Upper lobe of left lung (tissue), 6 donors: ENCODE data around the gene NOM1. TPM values are rescaled to one million over a fixed set of nuclear protein-coding genes. Genes with fewer than 3 reads are reported as not detected.

Experiments used
- ATAC-seq, 2 donors: fragments of 200-7000 bp; cut with Tn5 transposase; one replicate each; pipeline ENCODE4 v1.9.1; 2022; ENCODE audit warnings: mild to moderate bottlenecking in 2 of 2, moderate library complexity in 2 of 2; ENCODE audit not compliant: low FRiP score in 2 of 2
- DNase-seq, 2 donors: peaks; one replicate each; pipeline ENCODE4 v3.0.0-alpha.2; 2019 to 2020
- H3K27ac ChIP-seq, 4 donors: fragments of 200-600 bp; sonication (generic); one replicate each; pipeline ENCODE4 v1.5.1; 2016 to 2019
- H3K27me3 ChIP-seq, 4 donors: fragments of 200-600 bp; sonication (generic); one replicate each; pipeline ENCODE4 v1.5.1; 2017 to 2019
- H3K36me3 ChIP-seq, 4 donors: fragments of 200-600 bp; sonication (generic); one replicate each; pipeline ENCODE4 v1.5.1; 2016 to 2019
- H3K4me1 ChIP-seq, 4 donors: fragments of 200-600 bp; sonication (generic); one replicate each; pipeline ENCODE4 v1.5.1; 2018 to 2019
- H3K4me3 ChIP-seq, 4 donors: fragments of 200-600 bp; sonication (generic); one replicate each; pipeline ENCODE4 v1.5.1; 2017 to 2019; ENCODE audit warnings: mild to moderate bottlenecking in 2 of 4, moderate library complexity in 1 of 4
- H3K9me3 ChIP-seq, 4 donors: fragments of 200-600 bp; sonication (generic); one replicate each; pipeline ENCODE4 v1.5.1; 2018 to 2019
- CTCF ChIP-seq, 6 experiments: fragments of 450-650 bp in 4 of 6; fragments of 200-600 bp in 2 of 6; sonication (generic) in 2 of 6; IDR thresholded peaks; one replicate each; pipeline ENCODE4 v1.5.1; 2016 to 2019; ENCODE audit warnings: antibody characterized with exemption in 6 of 6
- EP300 ChIP-seq, 4 donors: sonication (generic); formaldehyde crosslinking; IDR thresholded peaks; one replicate each; pipeline ENCODE4 v1.5.1; 2017; ENCODE audit warnings: antibody characterized with exemption in 4 of 4, control low read depth in 2 of 4
- POLR2A ChIP-seq, 4 donors: fragments of 450-650 bp; IDR thresholded peaks; one replicate each; pipeline ENCODE4 v1.5.1; 2016 to 2017; ENCODE audit warnings: antibody characterized with exemption in 4 of 4, mild to moderate bottlenecking in 2 of 4
- POLR2AphosphoS5 ChIP-seq, 2 donors: sonication (generic); formaldehyde crosslinking; IDR thresholded peaks; one replicate each; pipeline ENCODE4 v1.5.1; 2017; ENCODE audit warnings: antibody characterized with exemption in 2 of 2
- WGBS, 2 donors: methylation state at CpG; one replicate each; pipeline ENCODE4 v1.1.5; 2017 to 2018; 5-methylcytosine and 5-hydroxymethylcytosine counted together
- total RNA-seq, 6 donors: library from RNA; depleted of rRNA in 4 of 6; stranded (reverse); fragments of >200 nt in 4 of 6; gene quantifications; one replicate each; pipeline versions ENCODE4 v1.1.0 to v1.2.1, GENCODE V29; 2016 to 2021
- donor health status: DM: no; HTN: no; CAD: no; lungs with moderate emphysema.
- donor health status: DM: no; HTN: yes; CAD: no; lungs with severe emphysema.

NOM1 gene
- total RNA-seq, 6 donors from 2014 or later = 18.7 to 49.2 (median 22.8) TPM

GRCh38 chr7:157004521-157005455, 55.3 kb downstream of the NOM1 start:
- ATAC-seq (no peak), DNase-seq (peak in 1 of 2 donors; percentile 31)
- TF ChIP-seq POLR2AphosphoS5 (IDR thresholded peaks at IDR 0.05) = no peak
- TF ChIP-seq POLR2A (IDR thresholded peaks at IDR 0.05) = no peak
- no peak for TF ChIP-seq CTCF (IDR thresholded peaks at IDR 0.05)
- no peak for TF ChIP-seq EP300 (IDR thresholded peaks at IDR 0.05)
- WGBS, 2 donors = 7 to 13% methylated on average over 30 to 39 of the region's 56 CpGs
- Histone ChIP-seq H3K9me3 (no peaks in the 10 kb centered on the region), H3K27me3 (peaks cover 0 to 92% (median 50%) of the 10 kb centered on the region in 4 donors), H3K27ac (no peak overlapping the region), H3K4me1 (peaks cover 29 to 57% (median 34%) of the 10 kb centered on the region in 4 donors), H3K4me3 (peak overlapping the region in 1 of 4 donors; percentile 13), H3K36me3 (no peaks in the 10 kb centered on the region)

DNA sequence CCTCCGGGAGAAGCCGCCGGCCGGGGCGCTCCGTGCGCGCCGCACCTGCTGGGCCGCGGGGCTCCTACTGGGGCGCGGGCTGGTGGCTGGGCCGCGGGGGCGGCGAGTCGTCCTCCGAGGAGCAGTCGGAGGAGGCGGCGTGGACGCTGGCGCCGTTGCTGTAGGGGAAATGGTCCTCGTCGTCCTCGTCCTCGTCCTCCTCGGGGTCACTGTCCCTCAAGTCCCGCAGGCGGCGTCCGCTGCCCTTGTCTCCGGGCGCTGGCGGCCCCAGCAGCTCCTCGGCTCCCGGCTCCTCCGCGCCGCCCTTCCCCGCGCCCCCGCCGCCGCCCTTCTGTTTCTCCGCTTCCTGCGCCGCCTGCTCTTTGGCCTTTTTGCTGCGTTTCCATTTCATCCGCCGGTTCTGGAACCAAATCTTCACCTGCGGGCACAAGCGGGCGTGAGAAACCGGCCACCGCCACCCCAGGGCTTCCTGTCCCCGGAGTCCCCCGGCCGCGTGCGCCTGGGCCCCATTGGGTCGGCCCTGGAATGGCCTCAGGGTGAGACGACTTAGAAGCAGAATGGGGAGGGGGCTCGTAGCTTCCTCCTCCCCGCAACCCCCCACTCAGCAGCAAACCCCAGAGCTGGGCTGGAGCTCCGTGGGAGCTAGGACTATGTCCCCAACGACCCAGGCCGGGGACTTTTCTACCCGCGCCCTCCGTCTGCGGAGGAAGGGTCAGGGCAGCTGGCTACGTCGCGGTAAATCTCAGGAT, 56.1 kb downstream of the NOM1 start:
- DNase-seq = peak in 1 of 2 donors; percentile 82

DNA sequence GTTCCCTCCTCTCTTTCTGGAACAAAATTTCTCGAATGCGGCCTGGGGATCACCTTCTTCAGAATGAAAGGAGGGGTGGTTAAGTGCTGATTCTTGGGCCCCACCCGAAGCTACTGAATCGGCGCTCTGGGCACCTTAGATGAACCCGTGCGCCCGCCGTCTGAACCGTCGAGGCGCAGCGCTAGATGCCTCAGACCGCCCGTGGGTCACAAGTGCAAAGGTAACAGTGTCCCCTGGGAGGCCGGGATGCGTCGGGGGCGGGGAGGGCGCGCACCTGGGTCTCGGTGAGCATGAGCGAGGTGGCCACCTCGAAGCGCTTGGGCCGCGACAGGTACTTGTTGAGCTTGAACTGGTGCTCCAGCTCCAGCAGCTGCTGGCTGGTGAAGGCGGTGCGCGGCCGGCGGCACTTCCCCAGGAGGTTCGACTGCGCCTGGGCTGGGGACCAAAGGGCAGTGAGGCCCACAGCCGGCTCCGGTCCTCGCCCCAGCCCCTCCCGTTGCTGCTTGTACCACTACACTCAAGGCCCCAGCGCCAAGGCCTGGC, 56.8 kb downstream of the NOM1 start:
- 12 to 27% methylated on average over 3 to 37 of the region's 39 CpGs for WGBS, 2 donors
- ATAC-seq = no peak
- H3K27ac ChIP-seq = no peak overlapping the region
- peak in 1 of 2 donors; percentile 79 for DNase-seq
- H3K27me3 ChIP-seq = peaks cover 0 to 92% (median 52%) of the 10 kb centered on the region in 4 donors
- TF ChIP-seq CTCF (IDR thresholded peaks at IDR 0.05) (no peak), EP300 (IDR thresholded peaks at IDR 0.05) (no peak), POLR2A (IDR thresholded peaks at IDR 0.05) (no peak), POLR2AphosphoS5 (IDR thresholded peaks at IDR 0.05) (no peak)
- no peaks in the 10 kb centered on the region for H3K9me3 ChIP-seq
- H3K4me3 ChIP-seq = no peak overlapping the region
- H3K4me1 ChIP-seq = peaks cover 29 to 57% (median 35%) of the 10 kb centered on the region in 4 donors
- no peaks in the 10 kb centered on the region for H3K36me3 ChIP-seq

More for the DNA sequence above, 56.1 kb downstream of the NOM1 start:
- no peaks in the 10 kb centered on the region for H3K36me3 ChIP-seq
- 16 to 35% methylated on average over 30 to 51 of the region's 77 CpGs for WGBS, 2 donors
- ATAC-seq = no peak
- H3K27me3 ChIP-seq = peaks cover 0 to 91% (median 50%) of the 10 kb centered on the region in 4 donors
- peak overlapping the region in 2 of 4 donors; percentile 5 to 13 for H3K4me3 ChIP-seq
- H3K9me3 ChIP-seq = no peaks in the 10 kb centered on the region
- TF ChIP-seq EP300 (IDR thresholded peaks at IDR 0.05) = no peak
- TF ChIP-seq POLR2A (IDR thresholded peaks at IDR 0.05) = no peak
- TF ChIP-seq CTCF (IDR thresholded peaks at IDR 0.05) = no peak
- TF ChIP-seq POLR2AphosphoS5 (IDR thresholded peaks at IDR 0.05) = no peak
- no peak overlapping the region for H3K27ac ChIP-seq
- H3K4me1 ChIP-seq = peaks cover 26 to 56% (median 31%) of the 10 kb centered on the region in 4 donors

- no peak for DNase-seq
- Histone ChIP-seq H3K27ac (no peak overlapping the region), H3K27me3 (peaks cover 0 to 93% (median 54%) of the 10 kb centered on the region in 4 donors), H3K9me3 (no peaks in the 10 kb centered on the region), H3K4me3 (no peak overlapping the region), H3K4me1 (peaks cover 31 to 64% (median 41%) of the 10 kb centered on the region in 4 donors), H3K36me3 (no peaks in the 10 kb centered on the region)
- 20 to 47% methylated on average over 7 of the region's 7 CpGs for WGBS, 2 donors
- TF ChIP-seq EP300 (IDR thresholded peaks at IDR 0.05) = no peak
- no peak for ATAC-seq
Measured at GRCh38 chr7:157006829-157007469, 57.4 kb downstream of the NOM1 start.
